DMS79 (cell line): ENCODE measurements around the gene P4HA2.
A peak's percentile ranks its signal among the peaks of the same experiment; 100 is the strongest.

Experiments used
- DNase-seq: peaks from one replicate; lab custom pipeline; 2025; lab: John Stamatoyannopoulos, UW

P4HA2 gene

GRCh38 chr5:132227485-132228240 is at the start of gene P4HA2:
Gene P4HA2, minus strand, starts transcription at chr5:132227853. Its CDS starts 9,227 bp downstream, at chr5:132218626.
- peak; percentile 17 for DNase-seq

- DNase-seq: no peak
These were observed 49.6 kb upstream of the P4HA2 start for GRCh38 chr5:132277256-132277655.

- no peak for DNase-seq
These were observed 47.9 kb upstream of the P4HA2 start for GRCh38 chr5:132275367-132276220.

GRCh38 chr5:132274050-132274792 is 46.6 kb upstream of the P4HA2 start:
- no peak for DNase-seq

- DNase-seq: no peak
These were observed 46.0 kb upstream of the P4HA2 start for GRCh38 chr5:132273631-132274030.

- no peak for DNase-seq
These were observed 44.9 kb upstream of the P4HA2 start for GRCh38 chr5:132272311-132273210.

GRCh38 chr5:132271251-132272246 is 43.9 kb upstream of the P4HA2 start:
- no peak for DNase-seq

- no peak for DNase-seq
These were observed 43.1 kb upstream of the P4HA2 start for GRCh38 chr5:132270706-132271105.

GRCh38 chr5:132270335-132270665 is 42.6 kb upstream of the P4HA2 start:
- DNase-seq: no peak

GRCh38 chr5:132269635-132270334 is 42.1 kb upstream of the P4HA2 start:
- DNase-seq: no peak

- DNase-seq: no peak
These were observed 41.3 kb upstream of the P4HA2 start for GRCh38 chr5:132268769-132269551.

GRCh38 chr5:132267931-132268768 is 40.5 kb upstream of the P4HA2 start:
- no peak for DNase-seq

- no peak for DNase-seq
These were observed 39.6 kb upstream of the P4HA2 start for GRCh38 chr5:132267166-132267739.

GRCh38 chr5:132266836-132267160 is 39.1 kb upstream of the P4HA2 start:
- no peak for DNase-seq

GRCh38 chr5:132266031-132266835 is 38.6 kb upstream of the P4HA2 start:
- DNase-seq: no peak

GRCh38 chr5:132265336-132266030 is 37.8 kb upstream of the P4HA2 start:
- DNase-seq: no peak
